ENCODE measurements around the gene FSHB.
A peak's percentile ranks its signal among the peaks of the same experiment; 100 is the strongest.
"Not testable (repeated sequence)": the region's sequence is repeated elsewhere in the genome, so short reads cannot be mapped to it uniquely, and the experiment has no call there.

FSHB gene

DNA sequence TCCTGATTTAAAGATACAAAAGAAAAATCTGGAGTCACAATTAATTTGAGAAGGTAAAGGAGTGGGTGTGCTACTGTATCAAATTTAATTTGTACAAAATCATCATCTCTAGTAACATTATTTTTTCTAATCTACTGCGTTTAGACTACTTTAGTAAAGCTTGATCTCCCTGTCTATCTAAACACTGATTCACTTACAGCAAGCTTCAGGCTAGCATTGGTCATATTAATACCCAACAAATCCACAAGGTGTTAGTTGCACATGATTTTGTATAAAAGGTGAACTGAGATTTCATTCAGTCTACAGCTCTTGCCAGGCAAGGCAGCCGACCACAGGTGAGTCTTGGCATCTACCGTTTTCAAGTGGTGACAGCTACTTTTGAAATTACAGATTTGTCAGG is at the start of gene FSHB:
Gene FSHB, plus strand, starts transcription at position 301 of the 400 bp plus-strand sequence. CDS start 889 bp downstream, outside the sequence.
- DNase-seq: no peak

DNA sequence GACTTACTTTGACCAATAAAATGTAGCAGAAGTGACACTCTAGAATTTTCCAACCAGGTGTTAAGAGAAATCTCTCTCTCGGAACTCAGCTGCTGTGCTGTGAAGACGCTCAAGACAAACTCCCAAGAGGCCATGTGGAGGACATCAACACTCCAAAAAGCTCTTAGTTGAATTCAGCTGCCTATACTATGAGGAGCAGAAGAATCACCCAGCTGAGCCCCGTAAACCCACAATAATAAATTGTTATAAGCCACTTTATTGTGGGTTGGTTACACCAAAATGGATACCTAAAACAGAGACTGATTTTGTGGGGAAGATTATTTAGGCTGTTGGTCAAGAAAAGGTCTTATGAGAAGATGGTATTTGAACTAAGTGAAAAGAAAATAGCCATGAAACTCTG is 44.1 kb upstream of the FSHB start:
- DNase-seq: no peak

DNA sequence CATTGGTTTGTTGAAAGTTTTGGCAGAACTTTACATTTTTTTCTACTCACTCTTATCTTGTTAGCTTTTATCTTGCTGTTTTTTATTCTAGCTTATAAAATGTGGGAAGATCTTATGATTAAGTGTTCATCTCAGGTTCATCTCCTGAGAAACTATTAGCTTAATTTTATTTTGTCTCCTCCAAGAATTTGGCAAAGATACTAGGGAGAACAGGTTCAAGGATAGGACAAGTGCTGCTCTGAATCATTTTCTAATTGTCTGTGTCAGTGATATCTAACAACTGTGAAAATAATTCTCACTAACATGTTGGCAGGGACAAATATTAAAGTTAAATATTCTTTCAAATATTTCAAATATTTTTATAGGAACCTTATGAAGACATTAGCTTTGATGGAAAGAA is 38.2 kb upstream of the FSHB start:
- no peak for DNase-seq

DNA sequence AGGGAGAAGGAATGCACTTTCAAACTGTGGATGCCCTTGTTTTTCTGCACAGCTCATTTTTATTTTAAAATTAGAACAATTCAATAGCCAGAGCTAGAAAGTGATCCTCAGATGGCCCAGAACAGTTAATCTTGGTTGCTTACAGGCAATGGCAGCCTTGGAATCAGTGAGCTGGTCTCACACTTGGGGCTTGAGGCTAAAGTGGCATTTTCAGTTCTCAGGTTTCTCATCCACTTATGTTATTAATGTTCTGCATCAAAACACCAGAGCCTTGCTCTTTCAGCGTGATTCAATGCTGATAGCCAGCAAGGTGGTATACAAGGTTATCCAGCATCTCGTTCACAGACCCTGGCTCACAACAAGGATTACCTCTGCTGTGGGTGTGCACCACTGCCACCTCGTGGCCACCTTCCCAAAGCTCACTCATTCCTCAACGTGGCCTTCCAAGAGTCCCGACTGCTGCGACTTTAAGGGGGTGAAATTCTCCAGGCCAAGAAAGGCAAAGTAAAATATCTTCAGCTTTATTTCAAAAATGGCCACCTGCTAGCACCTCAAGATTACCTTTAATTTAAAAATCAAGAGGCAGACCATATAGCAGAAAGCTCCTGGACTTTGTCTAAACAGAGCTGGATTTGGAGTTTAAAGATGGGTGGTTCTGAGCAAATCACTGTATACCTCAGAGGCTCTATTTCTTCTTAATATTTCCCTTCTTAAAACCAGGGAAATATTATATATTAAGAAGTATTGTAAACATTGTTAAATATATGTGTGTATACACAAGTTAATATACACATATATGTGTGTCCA is 34.2 kb upstream of the FSHB start:
- DNase-seq: peak; percentile 17

DNA sequence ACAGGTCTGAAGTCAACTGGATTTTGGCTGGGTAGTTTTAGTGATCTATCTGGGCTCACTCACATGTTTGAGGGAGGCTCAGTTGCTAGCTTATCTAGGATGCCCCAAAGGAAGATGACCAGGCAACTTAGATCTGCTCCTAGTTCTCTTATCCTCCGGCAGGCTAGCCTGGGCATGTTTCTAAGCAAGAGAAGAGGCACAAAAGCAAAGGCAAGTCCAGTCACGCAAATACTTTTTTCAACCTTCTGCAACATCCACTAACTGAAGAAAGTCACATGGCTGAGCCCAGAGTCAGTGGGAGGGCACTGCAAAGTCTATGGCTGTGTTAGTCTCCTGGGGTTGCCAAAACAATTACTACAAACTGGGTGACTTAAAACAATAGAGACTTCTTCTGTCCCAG is 32.9 kb upstream of the FSHB start:
- no peak for DNase-seq

DNA sequence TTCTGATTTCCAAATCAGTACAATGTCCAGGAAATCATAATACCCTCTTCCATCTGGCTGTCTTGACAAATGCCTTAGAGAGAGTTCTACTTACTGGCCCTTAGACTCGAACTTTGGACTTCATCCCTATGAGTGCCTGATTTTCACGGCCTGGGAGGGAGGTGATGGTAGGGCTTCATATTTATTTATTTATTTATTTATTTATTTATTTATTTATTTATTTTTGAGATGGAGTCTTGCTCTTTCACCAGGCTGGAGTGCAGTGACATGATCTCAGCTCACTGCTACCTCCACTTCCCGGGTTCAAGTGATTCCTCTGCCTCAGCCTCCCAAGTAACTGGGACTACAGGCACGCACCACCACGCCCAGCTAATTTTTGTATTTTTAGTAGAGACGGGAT is 27.8 kb upstream of the FSHB start:
- not testable (repeated sequence) for DNase-seq

DNA sequence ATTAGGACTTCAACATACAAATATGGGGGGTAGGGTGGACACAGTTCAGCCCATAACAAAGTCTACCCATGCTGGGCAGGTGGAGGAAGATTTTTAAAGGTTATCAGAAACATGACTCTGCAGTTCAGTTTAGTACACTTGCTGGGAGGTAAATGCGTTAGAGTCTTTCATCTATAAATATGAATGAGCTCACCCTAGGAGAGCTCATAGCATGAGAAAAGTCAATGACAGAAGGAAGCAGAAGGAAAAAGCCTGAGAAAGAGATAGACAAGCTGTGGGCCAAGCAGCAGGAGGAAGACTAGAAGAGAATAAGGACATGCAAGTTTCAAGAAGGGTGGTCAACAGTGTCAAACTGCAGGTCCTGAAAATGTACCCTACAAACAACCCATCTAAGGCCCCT is 27.0 kb upstream of the FSHB start:
- DNase-seq: no peak

DNA sequence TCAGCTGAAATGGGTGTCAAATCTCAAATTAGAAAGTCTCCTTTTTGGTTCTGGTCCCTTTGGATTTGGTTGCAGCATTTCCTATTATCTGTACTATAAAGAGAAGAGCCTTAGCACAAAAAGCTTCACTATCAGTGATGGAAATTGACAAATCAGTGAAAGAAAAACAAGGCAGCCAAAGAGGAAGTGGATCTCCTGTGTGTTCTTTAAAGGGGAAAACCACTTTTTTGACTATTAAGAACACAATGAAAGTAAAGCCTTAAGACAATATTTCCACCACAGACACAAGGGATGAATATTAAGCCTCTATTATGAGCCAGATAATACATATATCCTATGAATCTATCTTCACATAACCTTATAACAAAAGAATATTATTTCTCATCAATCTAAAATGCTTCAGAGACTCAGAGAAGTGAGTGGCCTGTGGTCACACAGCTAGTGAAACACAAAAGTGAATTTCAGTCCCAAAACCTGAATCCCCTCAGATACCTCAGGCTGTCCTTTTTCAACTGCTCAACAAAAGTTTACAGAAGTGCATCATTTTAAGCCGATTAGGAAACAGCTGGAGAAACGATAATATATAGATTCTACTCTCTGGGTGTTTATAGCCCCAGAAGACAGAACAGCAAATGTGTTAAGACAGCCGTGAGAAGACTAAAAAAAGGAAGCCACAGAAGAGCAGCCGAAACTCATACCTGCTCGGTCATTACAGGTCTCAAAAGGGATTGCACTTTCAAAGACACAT is 24.4 kb upstream of the FSHB start:
- no peak for DNase-seq

DNA sequence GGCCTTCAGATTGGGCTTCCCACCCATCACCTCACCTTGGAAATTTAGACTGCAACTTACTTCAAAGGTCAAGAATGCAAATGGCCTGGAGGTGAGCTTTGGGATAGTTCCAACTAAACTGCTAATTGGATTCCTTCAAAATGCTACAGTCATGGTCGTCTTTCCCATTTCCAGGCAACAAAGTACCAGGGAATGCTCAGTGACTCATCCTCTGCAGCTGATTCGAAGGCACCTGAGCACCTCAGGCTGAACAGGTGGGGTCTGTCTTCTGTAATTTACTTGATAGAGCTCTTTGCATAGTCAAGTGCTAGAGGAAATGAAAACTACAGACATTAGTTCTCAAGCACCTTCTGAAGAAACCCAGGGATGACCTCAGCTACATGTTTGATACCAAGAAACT is 20.5 kb upstream of the FSHB start:
- no peak for DNase-seq

DNA sequence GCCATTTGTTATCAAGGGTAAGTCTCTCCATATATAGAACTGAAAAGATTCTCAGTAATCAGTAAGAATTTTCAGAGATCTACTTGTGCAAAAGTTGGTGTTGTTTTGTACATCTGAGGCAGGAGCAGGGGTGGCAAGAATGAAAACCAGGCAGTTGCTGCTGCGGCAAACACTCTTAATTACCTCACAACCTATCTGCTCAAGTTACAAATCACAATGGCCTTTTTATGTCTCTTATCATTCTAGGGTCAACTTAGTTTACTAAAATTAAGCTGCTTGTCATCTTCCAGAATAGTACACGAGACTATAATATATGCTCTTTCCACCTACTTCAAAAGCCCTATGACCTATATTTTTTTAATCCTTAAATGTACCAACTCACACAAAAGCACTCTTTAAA is 14.3 kb upstream of the FSHB start:
- DNase-seq: no peak

DNA sequence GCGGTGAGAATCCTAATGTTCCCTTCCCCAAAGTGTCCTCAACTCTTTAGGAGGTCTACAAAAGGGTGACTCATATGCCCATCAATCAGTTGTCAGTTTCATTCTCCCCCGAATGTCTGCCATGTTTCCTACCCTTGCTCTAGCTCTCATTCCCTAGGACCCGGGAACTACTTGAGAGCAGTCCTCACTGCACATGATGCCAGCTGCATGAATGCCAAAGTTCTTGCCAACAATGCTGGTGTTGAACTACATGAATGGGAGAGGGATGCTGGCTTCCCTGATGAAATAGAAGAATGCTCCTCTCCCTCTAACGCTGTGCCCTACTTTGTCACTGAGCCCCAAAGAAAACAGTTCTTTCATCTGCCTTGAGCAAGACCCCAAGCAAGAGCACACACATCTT is 12.5 kb upstream of the FSHB start:
- no peak for DNase-seq

DNA sequence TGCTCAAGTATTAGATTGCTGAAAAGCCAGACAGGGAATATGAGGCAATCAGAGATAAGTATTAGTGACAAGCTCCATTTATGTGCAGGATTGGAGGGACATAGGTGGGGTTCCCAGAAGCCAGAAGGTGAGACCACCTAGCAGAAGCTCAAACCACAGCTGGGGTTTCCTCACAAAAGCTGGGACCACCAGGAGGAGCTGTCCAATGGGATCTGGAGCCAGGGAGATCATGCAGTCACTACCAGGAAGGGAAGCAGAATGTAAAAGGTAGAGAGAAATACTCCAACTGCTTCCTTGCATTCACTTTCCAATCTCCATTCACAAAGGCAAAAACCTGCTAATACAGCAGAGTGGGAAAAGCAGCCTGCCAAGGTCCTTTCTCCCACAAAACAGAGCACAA is 5.2 kb upstream of the FSHB start:
- no peak for DNase-seq

DNA sequence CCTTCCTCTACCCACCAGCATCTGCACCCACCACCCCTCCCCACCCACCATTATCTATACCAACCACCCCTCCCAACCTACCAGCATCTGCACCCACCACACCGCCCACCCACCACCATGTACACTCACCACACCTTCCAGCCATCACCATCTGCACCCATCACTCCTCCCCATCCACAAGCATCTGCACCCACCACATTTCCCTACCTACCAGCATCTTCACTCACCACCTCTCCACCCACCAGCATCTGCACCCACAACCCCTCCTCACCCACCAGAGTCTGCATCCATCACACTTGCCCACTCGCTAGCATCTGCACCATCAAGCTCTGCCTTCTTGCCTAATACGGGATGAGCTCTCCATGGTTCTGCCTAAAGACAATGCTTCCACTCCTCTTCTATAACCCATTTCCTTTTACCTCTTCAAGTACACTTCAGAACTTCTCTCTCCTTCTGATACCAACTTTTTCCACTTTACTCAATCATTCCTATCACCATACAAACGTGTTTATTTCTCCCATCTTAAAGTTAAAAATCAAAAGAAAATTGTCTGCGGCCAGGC is 2.4 kb upstream of the FSHB start:
- no peak for DNase-seq

DNA sequence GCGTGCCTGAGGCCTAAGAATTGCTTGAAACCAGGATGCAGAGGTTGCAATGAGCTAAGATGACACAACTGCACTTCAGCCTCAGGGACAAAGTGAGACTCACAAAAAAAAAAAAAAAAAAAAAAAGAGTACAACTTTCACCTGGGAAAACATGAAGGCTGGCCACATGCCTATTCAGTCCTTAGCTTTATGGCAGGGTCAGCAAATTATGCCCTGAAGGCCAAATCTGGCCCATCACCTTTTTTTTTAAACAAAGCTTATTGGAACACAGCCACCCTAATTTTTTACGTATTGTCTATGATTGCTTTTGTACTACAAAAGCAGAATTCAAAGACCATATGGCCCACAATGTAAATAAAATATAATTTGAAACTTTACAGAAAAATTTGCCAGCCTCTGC is 8.2 kb downstream of the FSHB start:
- no peak for DNase-seq

DNA sequence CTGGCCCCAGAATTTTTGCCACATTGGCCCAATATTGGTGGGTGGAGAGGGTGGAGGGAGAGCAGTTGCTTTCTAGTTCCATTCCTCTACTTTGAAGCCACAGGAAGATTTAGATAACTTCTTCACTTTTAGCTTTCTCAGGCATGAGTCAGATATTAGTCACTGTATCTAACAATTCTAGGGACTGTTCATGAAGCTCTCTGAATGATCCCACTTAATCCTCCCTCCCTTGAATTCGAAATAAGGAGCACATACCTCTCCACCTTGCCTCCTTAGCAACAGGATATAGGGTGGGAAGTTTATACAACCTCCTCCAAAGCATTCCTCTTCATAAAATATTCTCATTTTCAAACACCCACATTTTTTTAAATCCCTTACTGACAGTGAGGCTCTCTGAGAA is 13.5 kb downstream of the FSHB start:
- DNase-seq: no peak

DNA sequence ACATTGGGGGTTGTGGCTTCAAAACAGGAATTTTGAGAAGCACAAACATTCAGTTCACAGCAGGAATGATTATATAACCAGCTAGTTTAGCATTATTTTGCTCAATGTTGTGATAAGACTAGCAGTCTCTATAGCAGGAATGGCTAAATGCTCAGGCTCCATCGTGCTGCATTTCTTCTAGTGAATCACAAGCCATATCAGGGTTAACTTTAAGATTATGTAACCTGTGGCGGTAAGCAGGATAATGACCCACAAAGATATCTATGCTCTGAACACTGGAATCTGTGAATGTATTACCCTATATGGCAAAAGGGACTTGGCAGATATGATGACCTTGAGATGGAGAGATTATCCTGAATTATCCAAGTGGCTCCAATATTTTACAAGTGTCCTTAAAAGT is 14.8 kb downstream of the FSHB start:
- DNase-seq: no peak

DNA sequence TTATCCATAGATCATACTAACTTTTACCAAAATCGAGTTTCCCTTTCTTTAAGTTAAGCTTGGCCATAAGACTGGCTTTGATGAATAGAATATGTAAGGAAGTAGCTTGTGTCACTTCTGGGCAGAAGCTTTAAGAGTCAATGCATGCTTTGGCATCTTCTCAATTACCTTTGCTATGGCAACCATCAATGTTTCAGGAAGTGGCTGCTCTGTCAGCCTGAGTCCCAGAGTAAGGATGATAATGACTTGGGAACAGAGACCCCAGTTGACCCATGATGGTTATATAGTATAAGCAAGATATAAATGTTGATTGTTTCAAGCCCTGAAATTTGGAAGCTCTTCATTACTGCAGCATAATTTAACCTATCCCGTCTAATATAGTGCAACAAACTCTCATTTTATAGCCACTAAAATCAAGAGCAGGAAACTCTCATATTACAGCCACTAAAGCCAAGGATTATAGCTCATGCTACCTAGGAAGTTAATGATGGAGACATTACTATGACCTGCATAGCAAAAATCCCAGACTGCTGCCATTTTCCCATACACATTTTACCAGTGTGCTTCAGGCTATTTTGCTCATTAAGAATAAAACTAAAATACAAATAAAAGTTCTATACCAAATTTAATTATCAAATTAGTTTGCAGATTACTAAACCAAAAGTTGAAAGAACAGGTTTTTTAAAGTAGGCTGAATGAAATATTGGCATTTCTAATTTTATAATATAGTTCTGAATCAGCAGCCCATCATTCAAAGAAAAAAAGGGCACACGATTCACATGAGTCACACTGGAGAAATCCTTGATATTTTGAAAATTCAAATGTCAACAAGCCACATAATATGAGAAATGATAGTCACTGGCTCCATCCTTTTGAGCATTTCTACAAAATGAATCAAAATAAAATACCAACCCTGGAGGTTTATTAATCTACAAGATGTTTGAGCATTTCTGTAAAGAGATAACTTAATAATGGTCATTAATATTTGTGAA is 23.8 kb downstream of the FSHB start:
- DNase-seq: no peak

DNA sequence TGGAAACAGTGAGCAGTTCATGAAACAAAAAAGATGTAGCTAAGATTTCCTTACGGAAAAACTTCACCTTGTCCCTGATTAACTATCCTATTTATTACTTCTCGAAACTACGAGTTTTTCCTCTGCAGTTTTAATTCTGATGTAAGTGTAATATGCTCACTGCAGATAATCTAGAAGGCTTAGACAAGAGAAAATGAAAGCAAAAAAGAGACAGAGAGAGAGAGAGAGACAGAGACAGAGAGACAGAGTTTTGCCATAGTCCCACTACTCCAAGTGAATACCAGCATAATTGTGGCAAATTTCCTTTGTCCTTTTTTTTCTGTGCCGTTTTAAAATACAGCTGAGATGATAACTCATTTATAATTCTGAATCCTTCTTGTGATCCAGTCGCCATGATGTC is 24.8 kb downstream of the FSHB start:
- DNase-seq: no peak

DNA sequence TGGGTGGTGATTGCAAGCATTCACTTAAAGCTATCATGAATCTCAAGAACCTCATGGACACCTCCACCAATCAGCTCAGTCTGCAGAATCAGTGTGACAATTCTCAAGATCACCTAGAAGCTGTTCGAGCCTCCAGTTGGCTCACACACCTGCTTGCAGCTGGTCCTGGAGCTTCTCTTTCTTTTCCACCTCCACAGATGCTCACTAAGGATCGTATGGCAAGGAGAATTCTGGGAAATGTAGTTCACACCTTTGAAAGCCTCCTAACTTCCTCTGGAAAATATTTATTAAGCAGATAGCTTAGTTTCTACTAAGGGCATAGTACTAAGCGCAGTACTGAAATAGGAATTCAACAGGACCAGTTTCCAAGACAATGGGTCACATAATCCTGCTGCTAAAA is 26.2 kb downstream of the FSHB start:
- no peak for DNase-seq

DNA sequence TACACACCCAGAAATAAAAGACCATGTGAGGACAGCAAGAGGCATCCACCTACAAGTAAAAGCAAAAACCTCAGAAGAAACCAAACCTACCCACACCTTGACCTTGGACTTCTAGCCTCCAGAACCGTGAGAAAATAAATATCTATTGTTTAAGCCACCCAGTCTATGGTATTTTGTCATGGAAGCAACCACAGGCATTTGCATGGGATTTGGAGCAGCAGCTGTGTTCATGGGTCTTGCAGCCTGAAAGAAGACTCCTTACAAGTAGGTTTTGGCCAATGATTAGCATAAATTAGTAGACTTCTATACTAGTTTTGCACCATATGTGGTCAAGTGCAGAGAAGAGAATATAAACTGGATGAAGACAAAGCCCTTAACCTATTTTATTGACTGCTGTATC is 27.9 kb downstream of the FSHB start:
- no peak for DNase-seq

DNA sequence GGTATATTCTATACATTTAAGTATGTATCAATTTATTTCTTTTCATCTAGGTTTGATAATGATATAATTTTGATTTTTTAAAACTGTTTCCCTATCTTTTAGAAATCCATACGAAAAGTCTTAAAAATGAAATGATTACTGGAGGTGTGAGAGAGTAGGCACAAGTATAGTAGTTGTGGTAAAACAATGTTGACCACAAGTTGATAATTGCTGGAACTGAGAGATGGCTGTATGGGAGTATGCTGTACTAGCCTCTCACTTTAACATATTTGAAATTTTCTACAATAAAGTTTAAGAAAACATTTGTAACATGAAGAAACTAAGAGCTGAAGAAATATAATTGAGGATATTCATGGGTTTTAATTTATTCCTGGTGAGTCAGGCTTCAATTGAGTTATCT is 30.0 kb downstream of the FSHB start:
- DNase-seq: no peak

DNA sequence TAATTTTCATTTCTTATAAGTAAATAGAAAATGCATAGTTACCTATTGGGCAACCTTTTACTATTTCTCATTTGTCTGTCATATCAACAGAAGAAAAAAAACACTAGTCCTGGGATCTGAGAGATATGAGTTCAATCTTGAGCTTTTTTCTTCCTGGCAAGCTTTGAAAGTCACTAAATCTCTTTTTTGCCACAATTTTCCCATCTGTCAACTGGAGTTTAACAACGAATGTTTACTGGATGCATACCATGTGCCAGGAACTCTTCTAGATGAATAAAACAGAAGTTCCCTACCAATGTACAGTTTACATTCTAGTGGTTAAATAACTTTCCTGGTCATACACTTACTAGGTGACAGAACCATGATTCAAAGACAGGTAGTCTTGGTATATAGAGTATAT is 31.0 kb downstream of the FSHB start:
- DNase-seq: no peak

DNA sequence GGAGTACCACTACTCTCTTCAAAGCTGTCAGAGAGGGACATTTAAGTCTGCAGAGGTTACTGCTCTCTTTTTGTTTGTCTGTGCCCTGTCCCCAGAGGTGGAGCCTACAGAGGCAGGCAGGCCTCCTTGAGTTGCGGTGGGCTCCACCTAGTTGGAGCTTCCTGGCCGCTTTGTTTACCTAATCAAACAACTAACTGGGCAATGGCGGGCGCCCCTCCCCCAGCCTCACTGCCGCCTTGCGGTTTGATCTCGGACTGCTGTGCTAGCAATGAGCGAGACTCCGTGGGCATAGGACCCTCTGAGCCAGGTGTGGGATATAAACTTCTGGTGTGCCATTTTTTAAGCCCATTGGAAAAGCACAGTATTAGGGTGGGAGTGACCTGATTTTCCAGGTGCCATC is 37.8 kb downstream of the FSHB start:
- peak; percentile 16 for DNase-seq

Data from NCI-H526 treated with DMSO at 0.1 percent for 48 hours (cell line).